H1 (cell line): Measurements from ENCODE around the gene SRPRB. TPM values are rescaled to one million over a fixed set of nuclear protein-coding genes. Genes with fewer than 3 reads are reported as not detected.

Experiments used
- CTCF ChIA-PET: fragments of 300-600 bp; sonication (Branson Sonifier 250); formaldehyde crosslinking; loops from one replicate; lab custom pipeline; 2021; ENCODE audit not compliant: partially characterized antibody; lab: Charles Lee
- POLR2A ChIA-PET: fragments of 300-600 bp; sonication (Branson Sonifier 250); formaldehyde crosslinking; loops from one replicate; lab custom pipeline; 2021; ENCODE audit warnings: inconsistent platforms; ENCODE audit not compliant: partially characterized antibody; lab: Charles Lee
- DNase-seq, 2 experiments: peaks; one replicate each; pipeline versions ENCODE4 v3.0.0 to v3.0.0-alpha.2; 2010 to 2022; ENCODE audit warnings: low spot score in 2 of 2, low read depth in 1 of 2, mixed read lengths in 1 of 2
- FAIRE-seq: peaks from 2 replicates; lab custom pipeline; 2011; peaks lifted over from hg19 to GRCh38; lab: Jason Lieb, UNC
- H2AFZ ChIP-seq: 2 replicates; pipeline ENCODE4 v1.8.1; 2012; ENCODE audit warnings: low read length, inconsistent platforms
- H2AK5ac ChIP-seq: 2 replicates; pipeline ENCODE4 v1.6.1; 2013; ENCODE audit warnings: low read depth, low read length
- H2BK120ac ChIP-seq: replicated peaks from 2 replicates; pipeline ENCODE3; 2013; ENCODE audit warnings: low read depth, low read length, inconsistent platforms
- H2BK12ac ChIP-seq: 2 replicates; pipeline ENCODE4 v1.6.1; 2013; ENCODE audit warnings: low read depth, low read length
- H2BK15ac ChIP-seq: 2 replicates; pipeline ENCODE4 v1.6.1; 2013; ENCODE audit warnings: low read length
- H2BK20ac ChIP-seq: 2 replicates; pipeline ENCODE4 v1.6.1; 2013; ENCODE audit warnings: low read length
- H2BK5ac ChIP-seq: 2 replicates; pipeline ENCODE4 v1.6.1; 2013; ENCODE audit warnings: low read depth, low read length
- H3K14ac ChIP-seq: 2 replicates; pipeline ENCODE4 v1.6.1; 2013; ENCODE audit warnings: inconsistent platforms; ENCODE audit not compliant: insufficient read length
- H3K18ac ChIP-seq: 2 replicates; pipeline ENCODE4 v1.6.1; 2013; ENCODE audit warnings: low read length; ENCODE audit errors: extremely low read depth
- H3K23ac ChIP-seq: 2 replicates; pipeline ENCODE4 v1.6.1; 2013; ENCODE audit warnings: inconsistent platforms; ENCODE audit not compliant: insufficient read length
- H3K23me2 ChIP-seq: 2 replicates; pipeline ENCODE4 v1.6.1; 2013; ENCODE audit warnings: low read depth, low read length
- H3K27ac ChIP-seq: 2 replicates; pipeline ENCODE4 v1.6.1; 2011; ENCODE audit warnings: low read depth, low read length, inconsistent platforms
- H3K27me3 ChIP-seq, 4 experiments: replicated peaks in 1 of 4; 1 replicate in 1 of 4; 2 replicates in 3 of 4; pipeline versions ENCODE4 v1.6.1 to v1.8.1; 2011 to 2013; ENCODE audit warnings: low read length in 3 of 4, mild to moderate bottlenecking in 3 of 4, inconsistent platforms in 2 of 4, mixed read lengths in 2 of 4, moderate library complexity in 1 of 4; ENCODE audit not compliant: control insufficient read depth in 3 of 4, insufficient read depth in 3 of 4; ENCODE audit errors: extremely low read depth in 1 of 4
- H3K36me3 ChIP-seq, 4 experiments: 2 replicates each; pipeline versions ENCODE4 v1.6.1 to v1.8.1; 2011 to 2013; ENCODE audit warnings: mild to moderate bottlenecking in 4 of 4, low read length in 3 of 4, moderate library complexity in 2 of 4, control low read depth in 1 of 4, inconsistent platforms in 1 of 4; ENCODE audit not compliant: insufficient read depth in 4 of 4, control insufficient read depth in 2 of 4
- H3K4ac ChIP-seq: replicated peaks from 2 replicates; pipeline ENCODE3; 2013; ENCODE audit warnings: low read length, low read depth, mixed read lengths, inconsistent platforms; ENCODE audit not compliant: insufficient read length
- H3K4me1 ChIP-seq, 4 experiments: replicated peaks in 1 of 4; 1 replicate in 1 of 4; 2 replicates in 3 of 4; pipeline versions ENCODE4 v1.6.1 to v1.8.1; 2011 to 2013; ENCODE audit warnings: low read length in 3 of 4, inconsistent platforms in 2 of 4, mixed read lengths in 1 of 4; ENCODE audit not compliant: insufficient read depth in 4 of 4, control insufficient read depth in 3 of 4
- H3K4me2 ChIP-seq, 2 experiments: 2 replicates each; pipeline versions ENCODE4 v1.6.1 to v1.8.1; 2011 to 2013; ENCODE audit warnings: low read depth in 2 of 2, low read length in 2 of 2, control low read depth in 1 of 2, inconsistent platforms in 1 of 2, mild to moderate bottlenecking in 1 of 2; ENCODE audit not compliant: insufficient read depth in 1 of 2
- H3K4me3 ChIP-seq, 4 experiments: fragments of 200-600, 300-600 bp in 1 of 4; sonication (generic), shearing (Covaris generic), sonication (Bioruptor Twin) in 1 of 4; 2 replicates each; pipeline versions ENCODE4 v1.5.1 to v1.8.1; 2011 to 2016; ENCODE audit warnings: low read length in 4 of 4, low read depth in 3 of 4, control low read depth in 2 of 4, inconsistent platforms in 2 of 4, mild to moderate bottlenecking in 2 of 4, mixed read lengths in 1 of 4, moderate library complexity in 1 of 4; ENCODE audit not compliant: insufficient read depth in 2 of 4; ENCODE audit errors: extremely low read depth in 1 of 4
- H3K56ac ChIP-seq: replicated peaks from 2 replicates; pipeline ENCODE3; 2013; ENCODE audit warnings: low read depth, mild to moderate bottlenecking, mixed read lengths, low read length, inconsistent platforms; ENCODE audit not compliant: insufficient read length
- H3K79me1 ChIP-seq: 2 replicates; pipeline ENCODE4 v1.6.1; 2013; ENCODE audit warnings: low read depth, low read length, control low read depth
- H3K79me2 ChIP-seq, 2 experiments: 2 replicates each; pipeline versions ENCODE4 v1.6.1 to v1.8.1; 2012 to 2013; ENCODE audit warnings: low read length in 2 of 2, mild to moderate bottlenecking in 2 of 2, inconsistent platforms in 1 of 2; ENCODE audit not compliant: insufficient read depth in 2 of 2, control insufficient read depth in 1 of 2
- H3K9ac ChIP-seq, 4 experiments: replicated peaks in 1 of 4; 1 replicate in 1 of 4; 2 replicates in 3 of 4; pipeline versions ENCODE4 v1.6.1 to v1.8.1; 2011 to 2013; ENCODE audit warnings: low read depth in 3 of 4, low read length in 3 of 4, control low read depth in 2 of 4, mild to moderate bottlenecking in 2 of 4, moderate library complexity in 2 of 4, inconsistent platforms in 1 of 4; ENCODE audit errors: extremely low read depth in 1 of 4
- H3K9me3 ChIP-seq, 2 experiments: 2 replicates each; pipeline versions ENCODE4 v1.6.1 to v1.8.1; 2012 to 2013; ENCODE audit warnings: mild to moderate bottlenecking in 2 of 2, moderate library complexity in 2 of 2, control low read depth in 1 of 2, inconsistent platforms in 1 of 2, low read depth in 1 of 2, low read length in 1 of 2, mixed read lengths in 1 of 2; ENCODE audit not compliant: insufficient read depth in 2 of 2
- H4K20me1 ChIP-seq, 2 experiments: replicated peaks in 1 of 2; 2 replicates each; pipeline versions ENCODE3 to v1.8.1; 2011 to 2013; ENCODE audit warnings: inconsistent platforms in 2 of 2, low read length in 2 of 2, mild to moderate bottlenecking in 1 of 2; ENCODE audit not compliant: insufficient read depth in 2 of 2, control insufficient read depth in 1 of 2
- H4K5ac ChIP-seq: 2 replicates; pipeline ENCODE4 v1.6.1; 2013; ENCODE audit warnings: low read length, low read depth, mixed read lengths, inconsistent platforms; ENCODE audit not compliant: insufficient read length
- H4K8ac ChIP-seq: 2 replicates; pipeline ENCODE4 v1.8.0; 2013; ENCODE audit warnings: mild to moderate bottlenecking, moderate library complexity, low read length, inconsistent platforms; ENCODE audit not compliant: insufficient read depth; ENCODE audit errors: extremely low read depth
- H4K91ac ChIP-seq: replicated peaks from 2 replicates; pipeline ENCODE3; 2013; ENCODE audit warnings: low read length, mixed read lengths, inconsistent platforms; ENCODE audit not compliant: insufficient read length
- ATF2 ChIP-seq: IDR thresholded peaks from 2 replicates; pipeline ENCODE4 v1.6.1; 2012; ENCODE audit warnings: low read length, inconsistent platforms
- BRCA1 ChIP-seq: IDR thresholded peaks from 2 replicates; pipeline ENCODE4 v1.6.1; 2012; ENCODE audit warnings: low read depth, low read length, improper control_type of control experiment
- CBX8 ChIP-seq: fragments of 300-800, 300-1000 bp; sonication (generic); IDR thresholded peaks from 2 replicates; pipeline ENCODE4 v1.7.1; 2016; ENCODE audit warnings: low read depth, low read length, borderline replicate concordance
- CHD2 ChIP-seq: IDR thresholded peaks from 2 replicates; pipeline ENCODE4 v1.6.1; 2012; ENCODE audit warnings: low read length, improper control_type of control experiment
- EZH2 ChIP-seq: fragments of 200-600 bp; sonication (generic); IDR thresholded peaks from 2 replicates; pipeline ENCODE4 v1.7.1; 2012; ENCODE audit warnings: low read depth, mild to moderate bottlenecking, moderate library complexity, low read length, inconsistent platforms; ENCODE audit not compliant: severe bottlenecking
- GTF2F1 ChIP-seq: IDR thresholded peaks from 2 replicates; pipeline ENCODE4 v1.6.1; 2012; ENCODE audit warnings: low read depth, low read length, improper control_type of control experiment, borderline replicate concordance
- RBBP5 ChIP-seq: IDR thresholded peaks from 2 replicates; pipeline ENCODE4 v1.7.1; 2012; ENCODE audit warnings: low read depth, mild to moderate bottlenecking, inconsistent platforms, low read length, moderate library complexity, borderline replicate concordance
- SP4 ChIP-seq: IDR thresholded peaks from 2 replicates; pipeline ENCODE4 v1.6.1; 2012; ENCODE audit warnings: low read length, inconsistent platforms
- USF2 ChIP-seq: IDR thresholded peaks from 2 replicates; pipeline ENCODE4 v1.6.1; 2011; ENCODE audit warnings: low read length, improper control_type of control experiment
- ZNF274 ChIP-seq: IDR thresholded peaks from 2 replicates; pipeline ENCODE4 v1.7.0; 2012; ENCODE audit warnings: low read length, borderline replicate concordance; ENCODE audit errors: extremely low read depth
- WGBS, 2 experiments: shearing (Covaris generic) in 1 of 2; methylation state at CpG; one replicate each; pipeline versions ENCODE4 v1.1.6 to v1.1.7; 2013 to 2015; ENCODE audit warnings: low lambda C conversion rate in 2 of 2, mixed read lengths in 2 of 2, inconsistent platforms in 1 of 2, low coverage in 1 of 2, missing lambda C conversion rate in 1 of 2; ENCODE audit not compliant: insufficient replicate concordance in 2 of 2, insufficient coverage in 1 of 2, insufficient read length in 1 of 2; ENCODE audit errors: extremely low coverage in 1 of 2, missing lambda C conversion rate in 1 of 2; 5-methylcytosine and 5-hydroxymethylcytosine counted together
- polyA plus RNA-seq, 7 experiments: library from polyadenylated mRNA; depleted of rRNA in 3 of 7; stranded (reverse) in 5 of 7; unstranded in 2 of 7; fragments of >200 nt in 5 of 7; fragments of 200-250 nt in 2 of 7; gene quantifications; 1 replicate in 5 of 7; 2 replicates in 1 of 7; 4 replicates in 1 of 7; pipeline versions ENCODE4 v1.2.1 to v1.2.3, GENCODE V29; 2011 to 2013; ENCODE audit warnings: missing spikeins in 2 of 7, mixed read lengths in 2 of 7
- total RNA-seq: library from RNA; stranded (reverse); fragmentation: NEBNext Ultra II Directional; extraction: Animal tissue kit (Norgen Biotek cat#: 25700); gene quantifications from 2 replicates; pipeline ENCODE4 v1.2.1, GENCODE V29; 2021

Gene SRPRB
- total and polyA plus RNA-seq, 2 of the 8 experiments (the other 6 are each of a cell fraction or from before 2014, with no cell fraction given): 15.9 to 49.8 TPM

- POLR2A ChIA-PET: no interaction called here
- H2BK20ac ChIP-seq: no peak overlapping the region
- H3K27me3 ChIP-seq: no peaks in the 10 kb centered on the region; a peak in 1 of 7 replicates
- H3K23ac ChIP-seq: no peak overlapping the region
- peaks cover under 1 to 4% of the 10 kb centered on the region in 2 experiments; a peak in 1 of 4 replicates for H3K9me3 ChIP-seq
- no peak overlapping the region for H2BK120ac ChIP-seq
- H4K5ac ChIP-seq: no peak overlapping the region
- H2BK12ac ChIP-seq: no peak overlapping the region
- FAIRE-seq (no peak), DNase-seq (no peak)
- no peak overlapping the region for H2BK15ac ChIP-seq
- H3K9ac ChIP-seq: no peak overlapping the region
- H3K27ac ChIP-seq: no peak overlapping the region
- no peak overlapping the region for H3K4ac ChIP-seq
- CTCF ChIA-PET: interaction anchor here (1.5 kb wide), 1 partner anchor 15 kb away, joined by 3 read pairs; no protein-coding TSS in a partner anchor
- no peaks in the 10 kb centered on the region for H3K36me3 ChIP-seq
- H4K20me1 ChIP-seq: no peaks in the 10 kb centered on the region
- no peak overlapping the region for H3K18ac ChIP-seq
- H4K91ac ChIP-seq: no peak overlapping the region
- no peak overlapping the region for H3K56ac ChIP-seq
- no peak overlapping the region for H3K14ac ChIP-seq
- H3K4me3 ChIP-seq: no peak overlapping the region
- H4K8ac ChIP-seq: no peak overlapping the region
- H3K4me2 ChIP-seq: no peak overlapping the region
- H3K79me2 ChIP-seq: no peaks in the 10 kb centered on the region
- H3K4me1 ChIP-seq: peaks cover 0 to 1% (median under 1%) of the 10 kb centered on the region in 4 experiments; a peak in 3 of 7 replicates
- 84% methylated on average over 7 of the region's 7 CpGs; no CpG with 5 or more reads in 1 of the 2 experiments for WGBS, 2 experiments
- no peak overlapping the region for H2AK5ac ChIP-seq
- H3K23me2 ChIP-seq: no peaks in the 10 kb centered on the region
- no peak overlapping the region for H2AFZ ChIP-seq
- no peak overlapping the region for H2BK5ac ChIP-seq
- H3K79me1 ChIP-seq: no peaks in the 10 kb centered on the region
- no peak for TF ChIP-seq CHD2
- no peak for TF ChIP-seq BRCA1
- TF ChIP-seq RBBP5: no peak
- TF ChIP-seq USF2: no peak
- no peak for TF ChIP-seq ZNF274
- no peak for TF ChIP-seq EZH2
- no peak for TF ChIP-seq GTF2F1
- TF ChIP-seq SP4: no peak
- TF ChIP-seq CBX8: no peak
- TF ChIP-seq ATF2: no peak
Observed at GRCh38 chr3:133799794-133800585, 5.6 kb upstream of the SRPRB start.
